KMS-11 (cell line): ENCODE data around the gene TSPAN11.

Experiments
- H2AFZ ChIP-seq: fragments of 200-600 bp; sonication (generic); 2 replicates; pipeline ENCODE4 v1.6.1; 2016; ENCODE audit warnings: antibody characterized with exemption, mixed run types, low read depth
- H3K27ac ChIP-seq: fragments of 200-600 bp; sonication (generic); 2 replicates; pipeline ENCODE4 v1.6.1; 2016; ENCODE audit warnings: mild to moderate bottlenecking, mixed run types
- H3K27me3 ChIP-seq: fragments of 200-600 bp; sonication (generic); 2 replicates; pipeline ENCODE4 v1.6.1; 2017; ENCODE audit warnings: mild to moderate bottlenecking, low read depth, mixed run types, moderate library complexity; ENCODE audit not compliant: insufficient read depth
- H3K36me3 ChIP-seq: fragments of 200-600 bp; sonication (generic); 2 replicates; pipeline ENCODE4 v1.6.1; 2017; ENCODE audit warnings: mild to moderate bottlenecking, mixed run types; ENCODE audit not compliant: insufficient read depth
- H3K4me1 ChIP-seq: fragments of 200-600 bp; sonication (generic); 2 replicates; pipeline ENCODE4 v1.6.1; 2016; ENCODE audit warnings: mild to moderate bottlenecking, low read depth, mixed run types; ENCODE audit not compliant: poor library complexity, severe bottlenecking
- H3K4me2 ChIP-seq: fragments of 200-600 bp; sonication (generic); 2 replicates; pipeline ENCODE4 v1.7.0; 2016; ENCODE audit warnings: mild to moderate bottlenecking, mixed run types
- H3K4me3 ChIP-seq: fragments of 200-600 bp; sonication (generic); IDR thresholded peaks from 2 replicates; pipeline ENCODE4 v1.6.1; 2017; ENCODE audit warnings: low read depth, low read length, mixed read lengths; ENCODE audit not compliant: insufficient read depth
- H3K79me2 ChIP-seq: fragments of 200-600 bp; sonication (generic); 2 replicates; pipeline ENCODE4 v1.6.1; 2016; ENCODE audit warnings: low read depth, mixed run types; ENCODE audit not compliant: insufficient read depth
- H3K9ac ChIP-seq: fragments of 200-600 bp; sonication (generic); 2 replicates; pipeline ENCODE4 v1.6.1; 2016; ENCODE audit warnings: mild to moderate bottlenecking, mixed run types
- H4K20me1 ChIP-seq: fragments of 200-600 bp; sonication (generic); 2 replicates; pipeline ENCODE4 v1.6.1; 2016; ENCODE audit warnings: mild to moderate bottlenecking, mixed run types; ENCODE audit not compliant: insufficient read depth
- CTCF ChIP-seq: fragments of 200-600 bp; sonication (generic); conservative IDR thresholded peaks from 2 replicates; pipeline ENCODE4 v1.6.1; 2017; ENCODE audit warnings: low read depth, mild to moderate bottlenecking, antibody characterized with exemption, low read length, moderate library complexity, mixed read lengths

The TSPAN11 gene

GRCh38 chr12:30880813-30881212 lies 45.7 kb upstream of the TSPAN11 start:
- no peaks in the 10 kb centered on the region for H3K4me1 ChIP-seq
- no peak overlapping the region for H3K4me2 ChIP-seq
- no peak overlapping the region for H3K9ac ChIP-seq
- no peak overlapping the region for H2AFZ ChIP-seq
- no peaks in the 10 kb centered on the region for H3K36me3 ChIP-seq
- no peak overlapping the region for H3K4me3 ChIP-seq
- H3K27ac ChIP-seq: no peak overlapping the region
- no peaks in the 10 kb centered on the region for H4K20me1 ChIP-seq
- H3K27me3 ChIP-seq: no peaks in the 10 kb centered on the region
- no peak for TF ChIP-seq CTCF
- no peaks in the 10 kb centered on the region for H3K79me2 ChIP-seq

GRCh38 chr12:30882706-30883105 lies 43.8 kb upstream of the TSPAN11 start:
- Histone ChIP-seq H3K27me3 (no peaks in the 10 kb centered on the region), H3K4me3 (no peak overlapping the region), H3K4me2 (no peak overlapping the region), H2AFZ (no peak overlapping the region), H4K20me1 (no peaks in the 10 kb centered on the region), H3K4me1 (no peaks in the 10 kb centered on the region), H3K36me3 (no peaks in the 10 kb centered on the region), H3K27ac (no peak overlapping the region), H3K79me2 (no peaks in the 10 kb centered on the region), H3K9ac (no peak overlapping the region)
- TF ChIP-seq CTCF: no peak

- no peak for TF ChIP-seq CTCF
- Histone ChIP-seq H3K27ac (no peak overlapping the region), H4K20me1 (no peaks in the 10 kb centered on the region), H2AFZ (no peak overlapping the region), H3K4me3 (no peak overlapping the region), H3K27me3 (no peaks in the 10 kb centered on the region), H3K9ac (no peak overlapping the region), H3K36me3 (no peaks in the 10 kb centered on the region), H3K4me2 (no peak overlapping the region), H3K79me2 (no peaks in the 10 kb centered on the region), H3K4me1 (no peaks in the 10 kb centered on the region)
These were observed 41.7 kb upstream of the TSPAN11 start for GRCh38 chr12:30884799-30885198.

GRCh38 chr12:30885321-30885720 lies 41.2 kb upstream of the TSPAN11 start:
- H3K79me2 ChIP-seq: no peaks in the 10 kb centered on the region
- no peak overlapping the region for H3K9ac ChIP-seq
- H2AFZ ChIP-seq: no peak overlapping the region
- no peaks in the 10 kb centered on the region for H4K20me1 ChIP-seq
- no peaks in the 10 kb centered on the region for H3K4me1 ChIP-seq
- H3K4me2 ChIP-seq: no peak overlapping the region
- no peaks in the 10 kb centered on the region for H3K27me3 ChIP-seq
- no peak overlapping the region for H3K4me3 ChIP-seq
- H3K36me3 ChIP-seq: no peaks in the 10 kb centered on the region
- H3K27ac ChIP-seq: no peak overlapping the region
- no peak for TF ChIP-seq CTCF

- no peaks in the 10 kb centered on the region for H3K27me3 ChIP-seq
- H3K4me3 ChIP-seq: no peak overlapping the region
- no peak overlapping the region for H3K9ac ChIP-seq
- no peak overlapping the region for H3K4me2 ChIP-seq
- no peak overlapping the region for H2AFZ ChIP-seq
- H3K27ac ChIP-seq: no peak overlapping the region
- H4K20me1 ChIP-seq: no peaks in the 10 kb centered on the region
- no peaks in the 10 kb centered on the region for H3K36me3 ChIP-seq
- no peaks in the 10 kb centered on the region for H3K79me2 ChIP-seq
- H3K4me1 ChIP-seq: no peaks in the 10 kb centered on the region
- TF ChIP-seq CTCF: no peak
These were observed 39.3 kb upstream of the TSPAN11 start for GRCh38 chr12:30887226-30887625.
